ENCODE results near the gene TLL1. TPM values are rescaled to one million over a fixed set of nuclear protein-coding genes. Genes with fewer than 3 reads are reported as not detected.

TLL1 gene
- total RNA-seq, 1 experiment from 2014 or later = 0.63 TPM

DNA sequence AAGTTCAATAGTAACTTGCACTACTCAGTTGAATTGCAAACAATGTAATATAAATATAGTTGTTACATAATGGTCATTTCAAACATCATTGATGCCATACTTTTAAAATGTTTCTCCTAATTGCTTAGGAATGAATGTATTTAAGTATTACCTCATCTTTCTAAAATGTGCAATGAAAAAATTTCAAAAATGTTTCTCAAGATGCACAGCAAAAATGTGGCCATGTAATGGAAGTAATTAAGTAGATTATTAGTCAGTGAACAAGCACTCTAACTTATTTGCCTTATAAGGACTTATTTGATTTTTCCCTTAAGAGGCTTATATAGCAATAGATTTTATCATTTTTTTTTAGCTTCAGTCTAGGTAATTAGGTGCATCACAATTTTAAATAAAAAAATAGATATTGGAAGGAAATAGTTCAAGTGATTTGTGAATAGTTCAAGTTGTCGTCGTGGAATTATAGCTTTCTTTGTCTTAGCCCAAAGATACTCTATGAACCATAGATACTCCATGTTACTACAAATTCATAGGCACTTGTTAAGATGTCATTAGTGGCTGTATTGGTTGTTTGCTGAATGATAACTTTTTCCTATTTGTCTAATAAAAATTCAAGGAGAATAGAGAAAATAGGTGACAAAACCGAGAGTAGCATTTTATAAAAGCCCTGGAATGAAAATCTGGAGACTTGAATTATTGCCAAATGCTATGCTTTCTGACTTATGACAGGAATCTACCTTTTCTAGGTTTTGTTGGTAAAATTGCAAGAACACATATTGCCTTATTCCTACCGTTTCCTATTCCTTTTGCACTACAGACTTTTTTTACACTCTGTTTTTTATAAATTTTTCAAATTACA is 118.5 kb downstream of the TLL1 start:
- no peaks in the 10 kb centered on the region for H3K27me3 Mint-ChIP-seq (ENCODE audit: low read depth)
- H3K4me3 Mint-ChIP-seq = no peak overlapping the region
- ChIA-PET POLR2A (no interaction called here), CTCF (no interaction called here)
- peaks cover 8% of the 10 kb centered on the region for H3K4me1 Mint-ChIP-seq
- ATAC-seq = no peak
- TF ChIP-seq ETV6 (CRISPR knock-in tag; IDR thresholded peaks at IDR 0.05) (no peak), ZNF671 (CRISPR knock-in tag; IDR thresholded peaks at IDR 0.05) (no peak), GABPB1 (CRISPR knock-in tag; IDR thresholded peaks at IDR 0.05) (no peak), ELF4 (CRISPR knock-in tag; IDR thresholded peaks at IDR 0.05; ENCODE audit: low read depth) (no peak), NFYB (CRISPR knock-in tag; conservative IDR thresholded peaks at IDR 0.05; ENCODE audit: low read depth) (no peak), SMAD4 (CRISPR knock-in tag; IDR thresholded peaks at IDR 0.05) (no peak), ZNF232 (CRISPR knock-in tag; IDR thresholded peaks at IDR 0.05) (no peak), PRRX2 (CRISPR knock-in tag; IDR thresholded peaks at IDR 0.05) (no peak), JUN (CRISPR knock-in tag; IDR thresholded peaks at IDR 0.05) (no peak), ZNF138 (CRISPR knock-in tag; conservative IDR thresholded peaks at IDR 0.05) (no peak), ATF1 (CRISPR knock-in tag; IDR thresholded peaks at IDR 0.05) (no peak), ZNF423 (CRISPR knock-in tag; IDR thresholded peaks at IDR 0.05) (no peak), GRHL2 (CRISPR knock-in tag; IDR thresholded peaks at IDR 0.05; ENCODE audit: insufficient replicate concordance, severe bottlenecking) (no peak), ZNF263 (CRISPR knock-in tag; IDR thresholded peaks at IDR 0.05; ENCODE audit: low read depth) (no peak)
- TF ChIP-seq, protein P1, sequence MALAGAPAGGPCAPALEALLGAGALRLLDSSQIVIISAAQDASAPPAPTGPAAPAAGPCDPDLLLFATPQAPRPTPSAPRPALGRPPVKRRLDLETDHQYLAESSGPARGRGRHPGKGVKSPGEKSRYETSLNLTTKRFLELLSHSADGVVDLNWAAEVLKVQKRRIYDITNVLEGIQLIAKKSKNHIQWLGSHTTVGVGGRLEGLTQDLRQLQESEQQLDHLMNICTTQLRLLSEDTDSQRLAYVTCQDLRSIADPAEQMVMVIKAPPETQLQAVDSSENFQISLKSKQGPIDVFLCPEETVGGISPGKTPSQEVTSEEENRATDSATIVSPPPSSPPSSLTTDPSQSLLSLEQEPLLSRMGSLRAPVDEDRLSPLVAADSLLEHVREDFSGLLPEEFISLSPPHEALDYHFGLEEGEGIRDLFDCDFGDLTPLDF (CRISPR knock-in tag; IDR thresholded peaks at IDR 0.05) = no peak
- TF ChIP-seq, protein P2, sequence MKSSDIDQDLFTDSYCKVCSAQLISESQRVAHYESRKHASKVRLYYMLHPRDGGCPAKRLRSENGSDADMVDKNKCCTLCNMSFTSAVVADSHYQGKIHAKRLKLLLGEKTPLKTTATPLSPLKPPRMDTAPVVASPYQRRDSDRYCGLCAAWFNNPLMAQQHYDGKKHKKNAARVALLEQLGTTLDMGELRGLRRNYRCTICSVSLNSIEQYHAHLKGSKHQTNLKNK (CRISPR knock-in tag; IDR thresholded peaks at IDR 0.05) = no peak
- TF ChIP-seq, protein P3, sequence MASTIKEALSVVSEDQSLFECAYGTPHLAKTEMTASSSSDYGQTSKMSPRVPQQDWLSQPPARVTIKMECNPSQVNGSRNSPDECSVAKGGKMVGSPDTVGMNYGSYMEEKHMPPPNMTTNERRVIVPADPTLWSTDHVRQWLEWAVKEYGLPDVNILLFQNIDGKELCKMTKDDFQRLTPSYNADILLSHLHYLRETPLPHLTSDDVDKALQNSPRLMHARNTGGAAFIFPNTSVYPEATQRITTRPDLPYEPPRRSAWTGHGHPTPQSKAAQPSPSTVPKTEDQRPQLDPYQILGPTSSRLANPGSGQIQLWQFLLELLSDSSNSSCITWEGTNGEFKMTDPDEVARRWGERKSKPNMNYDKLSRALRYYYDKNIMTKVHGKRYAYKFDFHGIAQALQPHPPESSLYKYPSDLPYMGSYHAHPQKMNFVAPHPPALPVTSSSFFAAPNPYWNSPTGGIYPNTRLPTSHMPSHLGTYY (CRISPR knock-in tag; IDR thresholded peaks at IDR 0.05) = no peak
- TF ChIP-seq, protein P4, sequence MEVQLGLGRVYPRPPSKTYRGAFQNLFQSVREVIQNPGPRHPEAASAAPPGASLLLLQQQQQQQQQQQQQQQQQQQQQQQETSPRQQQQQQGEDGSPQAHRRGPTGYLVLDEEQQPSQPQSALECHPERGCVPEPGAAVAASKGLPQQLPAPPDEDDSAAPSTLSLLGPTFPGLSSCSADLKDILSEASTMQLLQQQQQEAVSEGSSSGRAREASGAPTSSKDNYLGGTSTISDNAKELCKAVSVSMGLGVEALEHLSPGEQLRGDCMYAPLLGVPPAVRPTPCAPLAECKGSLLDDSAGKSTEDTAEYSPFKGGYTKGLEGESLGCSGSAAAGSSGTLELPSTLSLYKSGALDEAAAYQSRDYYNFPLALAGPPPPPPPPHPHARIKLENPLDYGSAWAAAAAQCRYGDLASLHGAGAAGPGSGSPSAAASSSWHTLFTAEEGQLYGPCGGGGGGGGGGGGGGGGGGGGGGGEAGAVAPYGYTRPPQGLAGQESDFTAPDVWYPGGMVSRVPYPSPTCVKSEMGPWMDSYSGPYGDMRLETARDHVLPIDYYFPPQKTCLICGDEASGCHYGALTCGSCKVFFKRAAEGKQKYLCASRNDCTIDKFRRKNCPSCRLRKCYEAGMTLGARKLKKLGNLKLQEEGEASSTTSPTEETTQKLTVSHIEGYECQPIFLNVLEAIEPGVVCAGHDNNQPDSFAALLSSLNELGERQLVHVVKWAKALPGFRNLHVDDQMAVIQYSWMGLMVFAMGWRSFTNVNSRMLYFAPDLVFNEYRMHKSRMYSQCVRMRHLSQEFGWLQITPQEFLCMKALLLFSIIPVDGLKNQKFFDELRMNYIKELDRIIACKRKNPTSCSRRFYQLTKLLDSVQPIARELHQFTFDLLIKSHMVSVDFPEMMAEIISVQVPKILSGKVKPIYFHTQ (CRISPR knock-in tag; IDR thresholded peaks at IDR 0.05) = no peak
- TF ChIP-seq, protein P5, sequence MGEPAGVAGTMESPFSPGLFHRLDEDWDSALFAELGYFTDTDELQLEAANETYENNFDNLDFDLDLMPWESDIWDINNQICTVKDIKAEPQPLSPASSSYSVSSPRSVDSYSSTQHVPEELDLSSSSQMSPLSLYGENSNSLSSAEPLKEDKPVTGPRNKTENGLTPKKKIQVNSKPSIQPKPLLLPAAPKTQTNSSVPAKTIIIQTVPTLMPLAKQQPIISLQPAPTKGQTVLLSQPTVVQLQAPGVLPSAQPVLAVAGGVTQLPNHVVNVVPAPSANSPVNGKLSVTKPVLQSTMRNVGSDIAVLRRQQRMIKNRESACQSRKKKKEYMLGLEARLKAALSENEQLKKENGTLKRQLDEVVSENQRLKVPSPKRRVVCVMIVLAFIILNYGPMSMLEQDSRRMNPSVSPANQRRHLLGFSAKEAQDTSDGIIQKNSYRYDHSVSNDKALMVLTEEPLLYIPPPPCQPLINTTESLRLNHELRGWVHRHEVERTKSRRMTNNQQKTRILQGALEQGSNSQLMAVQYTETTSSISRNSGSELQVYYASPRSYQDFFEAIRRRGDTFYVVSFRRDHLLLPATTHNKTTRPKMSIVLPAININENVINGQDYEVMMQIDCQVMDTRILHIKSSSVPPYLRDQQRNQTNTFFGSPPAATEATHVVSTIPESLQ (CRISPR knock-in tag; IDR thresholded peaks at IDR 0.05) = no peak
- no peak for DNase-seq (ENCODE audit: low spot score)
- H3K36me3 Mint-ChIP-seq = no peaks in the 10 kb centered on the region
- no peaks in the 10 kb centered on the region for H3K9me3 Mint-ChIP-seq
- no peak overlapping the region for H3K27ac Mint-ChIP-seq

Measured in WTC11 (cell line).